ENCODE results near the gene PARD3B.

The PARD3B gene

DNA sequence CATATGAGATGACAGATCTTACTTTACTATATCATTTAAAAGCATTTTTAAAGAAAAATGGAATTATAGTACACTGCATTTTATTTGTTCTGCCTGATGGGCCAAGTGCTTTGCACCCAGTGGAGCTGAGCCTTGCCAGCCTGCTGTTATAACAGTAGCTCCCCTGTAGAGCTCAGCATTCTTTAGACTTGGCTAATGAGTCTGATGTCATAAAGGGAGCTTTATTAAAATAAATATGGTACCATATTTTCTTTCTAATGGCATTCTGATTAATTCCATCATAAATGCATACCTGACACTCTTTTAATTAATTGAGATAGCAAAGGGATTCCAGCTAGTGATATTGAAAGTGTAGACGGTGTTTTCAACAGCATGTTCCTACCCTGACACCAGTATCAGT lies 40.7 kb downstream of the PARD3B start:
- Histone ChIP-seq H3F3A (ENCODE audit: control insufficient read depth, insufficient read depth) (no peaks in the 10 kb centered on the region), H3K9me2 (replicated peaks; ENCODE audit: control insufficient read depth, low read length) (no peaks in the 10 kb centered on the region), H3K36me3 (ENCODE audit: control insufficient read depth, low read length) (no peaks in the 10 kb centered on the region), H3K9me3 (ENCODE audit: control insufficient read depth, insufficient read depth, low read length) (no peaks in the 10 kb centered on the region), H3K27ac (ENCODE audit: low read depth, low read length) (no peak overlapping the region), H4K20me1 (ENCODE audit: control insufficient read depth, insufficient read depth, low read depth, low read length) (no peaks in the 10 kb centered on the region), H3K79me2 (ENCODE audit: control insufficient read depth, low read length) (no peaks in the 10 kb centered on the region), H3K4me1 (ENCODE audit: control insufficient read depth, low read length) (no peaks in the 10 kb centered on the region), H3K4me3 (ENCODE audit: low read length) (no peak overlapping the region), H3K4me2 (ENCODE audit: low read length) (no peak overlapping the region), H3K27me3 (ENCODE audit: control insufficient read depth, low read length) (no peaks in the 10 kb centered on the region)
- TF ChIP-seq, protein P1, sequence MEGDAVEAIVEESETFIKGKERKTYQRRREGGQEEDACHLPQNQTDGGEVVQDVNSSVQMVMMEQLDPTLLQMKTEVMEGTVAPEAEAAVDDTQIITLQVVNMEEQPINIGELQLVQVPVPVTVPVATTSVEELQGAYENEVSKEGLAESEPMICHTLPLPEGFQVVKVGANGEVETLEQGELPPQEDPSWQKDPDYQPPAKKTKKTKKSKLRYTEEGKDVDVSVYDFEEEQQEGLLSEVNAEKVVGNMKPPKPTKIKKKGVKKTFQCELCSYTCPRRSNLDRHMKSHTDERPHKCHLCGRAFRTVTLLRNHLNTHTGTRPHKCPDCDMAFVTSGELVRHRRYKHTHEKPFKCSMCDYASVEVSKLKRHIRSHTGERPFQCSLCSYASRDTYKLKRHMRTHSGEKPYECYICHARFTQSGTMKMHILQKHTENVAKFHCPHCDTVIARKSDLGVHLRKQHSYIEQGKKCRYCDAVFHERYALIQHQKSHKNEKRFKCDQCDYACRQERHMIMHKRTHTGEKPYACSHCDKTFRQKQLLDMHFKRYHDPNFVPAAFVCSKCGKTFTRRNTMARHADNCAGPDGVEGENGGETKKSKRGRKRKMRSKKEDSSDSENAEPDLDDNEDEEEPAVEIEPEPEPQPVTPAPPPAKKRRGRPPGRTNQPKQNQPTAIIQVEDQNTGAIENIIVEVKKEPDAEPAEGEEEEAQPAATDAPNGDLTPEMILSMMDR (IDR thresholded peaks at IDR 0.05; ENCODE audit: low read depth, low read length, poor library complexity, severe bottlenecking): no peak
- no peak for TF ChIP-seq EZH2phosphoT487 (IDR thresholded peaks at IDR 0.05; ENCODE audit: borderline replicate concordance, low read length)

DNA sequence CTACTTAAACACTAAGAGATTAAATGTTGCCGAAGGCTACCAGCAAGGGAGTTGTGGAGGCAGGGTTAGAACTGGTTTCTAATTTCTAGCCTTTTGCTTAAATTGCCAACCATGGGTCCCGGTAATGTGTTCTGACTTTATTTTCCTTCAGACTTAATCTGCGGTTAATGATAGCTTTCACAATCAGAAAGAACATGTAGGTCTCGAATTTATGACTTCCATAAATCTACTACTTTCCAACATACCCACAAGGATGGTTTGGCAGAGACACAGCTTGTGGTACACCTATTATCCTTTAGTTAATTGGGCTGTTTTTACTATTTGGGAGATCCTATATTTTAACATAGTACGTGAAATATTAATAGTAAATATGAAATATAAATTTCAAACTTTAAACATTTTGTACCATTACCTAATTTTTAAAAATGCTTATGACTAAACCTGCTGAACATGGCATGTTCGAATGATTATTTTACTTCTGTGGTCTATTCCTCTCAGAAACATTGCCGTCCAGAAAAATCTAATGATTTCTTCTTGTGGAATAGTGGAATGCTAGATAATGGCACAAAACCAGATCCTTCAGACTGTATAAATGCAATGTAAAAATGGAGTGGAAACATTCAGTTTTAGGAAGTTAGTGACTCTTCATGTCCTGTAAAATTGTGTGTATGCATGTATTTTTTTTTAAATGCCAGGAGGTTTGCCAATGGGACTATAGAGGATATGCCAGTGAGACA lies 41.3 kb downstream of the PARD3B start:
- no peaks in the 10 kb centered on the region for H3K9me2 ChIP-seq (replicated peaks; ENCODE audit: control insufficient read depth, low read length)
- no peak overlapping the region for H3K27ac ChIP-seq (ENCODE audit: low read depth, low read length)
- no peaks in the 10 kb centered on the region for H3K27me3 ChIP-seq (ENCODE audit: control insufficient read depth, low read length)
- no peak overlapping the region for H3K4me3 ChIP-seq (ENCODE audit: low read length)
- no peaks in the 10 kb centered on the region for H3K79me2 ChIP-seq (ENCODE audit: control insufficient read depth, low read length)
- H3K9me3 ChIP-seq (ENCODE audit: control insufficient read depth, insufficient read depth, low read length): no peaks in the 10 kb centered on the region
- H3F3A ChIP-seq (ENCODE audit: control insufficient read depth, insufficient read depth): no peaks in the 10 kb centered on the region
- H3K4me1 ChIP-seq (ENCODE audit: control insufficient read depth, low read length): no peaks in the 10 kb centered on the region
- H3K4me2 ChIP-seq (ENCODE audit: low read length): no peak overlapping the region
- H3K36me3 ChIP-seq (ENCODE audit: control insufficient read depth, low read length): no peaks in the 10 kb centered on the region
- TF ChIP-seq EZH2phosphoT487 (IDR thresholded peaks at IDR 0.05; ENCODE audit: borderline replicate concordance, low read length): no peak
- TF ChIP-seq, protein P1 (IDR thresholded peaks at IDR 0.05; ENCODE audit: low read depth, low read length, poor library complexity, severe bottlenecking): no peak
- H4K20me1 ChIP-seq (ENCODE audit: control insufficient read depth, insufficient read depth, low read depth, low read length): no peaks in the 10 kb centered on the region

DNA sequence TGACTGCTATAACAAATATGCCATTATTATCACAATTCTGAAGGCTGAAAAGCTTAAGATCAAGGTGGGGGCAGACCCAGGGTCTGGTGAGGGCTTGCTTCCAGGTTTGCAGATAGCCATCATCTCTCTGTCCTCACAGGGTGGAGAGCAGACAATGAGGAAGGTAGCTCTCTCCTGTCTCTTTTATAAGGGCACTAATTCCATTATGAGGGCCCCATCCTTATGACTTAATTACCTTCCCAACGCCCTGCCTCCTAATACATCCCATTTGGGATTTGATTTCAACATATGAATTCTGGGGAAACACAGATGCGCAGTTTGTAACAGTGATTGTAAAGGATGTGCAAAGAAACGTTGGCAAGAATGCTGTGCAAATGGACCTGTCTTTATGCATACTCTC lies 44.8 kb downstream of the PARD3B start:
- TF ChIP-seq, protein P1 (IDR thresholded peaks at IDR 0.05; ENCODE audit: low read depth, low read length, poor library complexity, severe bottlenecking): no peak
- no peak for TF ChIP-seq EZH2phosphoT487 (IDR thresholded peaks at IDR 0.05; ENCODE audit: borderline replicate concordance, low read length)

More for the DNA sequence above, 44.8 kb downstream of the PARD3B start:
- Histone ChIP-seq H3K4me3 (ENCODE audit: low read length) (no peak overlapping the region), H3K36me3 (ENCODE audit: control insufficient read depth, low read length) (no peaks in the 10 kb centered on the region), H3K27ac (ENCODE audit: low read depth, low read length) (no peak overlapping the region), H3K79me2 (ENCODE audit: control insufficient read depth, low read length) (no peaks in the 10 kb centered on the region), H3K9me3 (ENCODE audit: control insufficient read depth, insufficient read depth, low read length) (no peaks in the 10 kb centered on the region), H3F3A (ENCODE audit: control insufficient read depth, insufficient read depth) (no peaks in the 10 kb centered on the region), H3K27me3 (ENCODE audit: control insufficient read depth, low read length) (no peaks in the 10 kb centered on the region), H3K9me2 (replicated peaks; ENCODE audit: control insufficient read depth, low read length) (no peaks in the 10 kb centered on the region), H3K4me2 (ENCODE audit: low read length) (no peak overlapping the region), H4K20me1 (ENCODE audit: control insufficient read depth, insufficient read depth, low read depth, low read length) (no peaks in the 10 kb centered on the region), H3K4me1 (ENCODE audit: control insufficient read depth, low read length) (no peaks in the 10 kb centered on the region)
